SK-N-SH treated with all-trans-retinoic acid at 6 μM for 48 hours (cell line): ENCODE measurements around the gene FAM110A.

Experiments
- ATAC-seq: fragments of 200-7000 bp; cut with Tn5 transposase; 3 replicates; pipeline ENCODE4 v1.9.1; 2020; ENCODE audit warnings: mild to moderate bottlenecking, moderate library complexity
- ARNTL ChIP-seq: fragments of 450-650 bp; formaldehyde crosslinking; IDR thresholded peaks from 2 replicates; pipeline ENCODE4 v1.5.0; 2020; ENCODE audit warnings: low read depth, mild to moderate bottlenecking, moderate library complexity, borderline replicate concordance
- BACH2 ChIP-seq: fragments of 250-450 bp; sonication (Bioruptor Pico); IDR thresholded peaks from 2 replicates; pipeline ENCODE4 v1.9.0; 2021; ENCODE audit warnings: mild to moderate bottlenecking, borderline replicate concordance
- CREB5 ChIP-seq: fragments of 250-450 bp; sonication (Bioruptor Pico); IDR thresholded peaks from 2 replicates; pipeline ENCODE4 v1.5.1; 2020; ENCODE audit warnings: low read depth, mild to moderate bottlenecking, moderate library complexity
- CSDC2 ChIP-seq: fragments of 250-450 bp; sonication (Bioruptor Pico); IDR thresholded peaks from 2 replicates; pipeline ENCODE4 v1.5.0; 2020; ENCODE audit warnings: mild to moderate bottlenecking, moderate library complexity
- CSRNP3 ChIP-seq: fragments of 250-450 bp; sonication (Bioruptor Pico); IDR thresholded peaks from 2 replicates; pipeline ENCODE4 v1.5.1; 2021; ENCODE audit warnings: mild to moderate bottlenecking, moderate library complexity
- ESRRG ChIP-seq: fragments of 250-450 bp; sonication (Bioruptor Pico); IDR thresholded peaks from 2 replicates; pipeline ENCODE4 v1.6.1; 2021; ENCODE audit warnings: mild to moderate bottlenecking
- ISL1 ChIP-seq: fragments of 250-450 bp; sonication (Bioruptor Pico); IDR thresholded peaks from 2 replicates; pipeline ENCODE4 v2.1.2; 2022; ENCODE audit warnings: mild to moderate bottlenecking, moderate library complexity
- OSR1 ChIP-seq: fragments of 250-450 bp; sonication (Bioruptor Pico); IDR thresholded peaks from 2 replicates; pipeline ENCODE4 v1.8.0; 2022; ENCODE audit warnings: moderate library complexity, mild to moderate bottlenecking, inconsistent platforms
- PATZ1 ChIP-seq: fragments of 250-450 bp; sonication (Bioruptor Pico); IDR thresholded peaks from 2 replicates; pipeline ENCODE4 v1.8.0; 2020; ENCODE audit warnings: mild to moderate bottlenecking, moderate library complexity, borderline replicate concordance
- RARB ChIP-seq: fragments of 250-450 bp; sonication (Bioruptor Pico); IDR thresholded peaks from 2 replicates; pipeline ENCODE4 v1.8.0; 2021; ENCODE audit warnings: mild to moderate bottlenecking, moderate library complexity
- TOX ChIP-seq: fragments of 250-450 bp; sonication (Bioruptor Pico); IDR thresholded peaks from 2 replicates; pipeline ENCODE4 v1.8.0; 2021; ENCODE audit warnings: mild to moderate bottlenecking, moderate library complexity, borderline replicate concordance
- ZC3H10 ChIP-seq: fragments of 250-450 bp; sonication (Bioruptor Pico); IDR thresholded peaks from 2 replicates; pipeline ENCODE4 v1.5.1; 2021; ENCODE audit warnings: mild to moderate bottlenecking, moderate library complexity
- ZFP3 ChIP-seq: fragments of 250-450 bp; sonication (Bioruptor Pico); IDR thresholded peaks from 2 replicates; pipeline ENCODE4 v1.5.0; 2020; ENCODE audit warnings: mild to moderate bottlenecking, moderate library complexity
- ZFP30 ChIP-seq: fragments of 450-650 bp; formaldehyde crosslinking; IDR thresholded peaks from 2 replicates; pipeline ENCODE4 v1.5.0; 2022; ENCODE audit warnings: mild to moderate bottlenecking, moderate library complexity
- ZNF565 ChIP-seq: fragments of 450-650 bp; formaldehyde crosslinking; conservative IDR thresholded peaks from 2 replicates; pipeline ENCODE4 v1.5.0; 2020; ENCODE audit warnings: low read depth, mild to moderate bottlenecking, moderate library complexity
- ZNF8 ChIP-seq: fragments of 450-650 bp; formaldehyde crosslinking; IDR thresholded peaks from 2 replicates; pipeline ENCODE4 v1.5.0; 2020; ENCODE audit warnings: mild to moderate bottlenecking, moderate library complexity
- TF ChIP-seq, protein P1 (sequence below): fragments of 250-450 bp; sonication (Bioruptor Pico); IDR thresholded peaks from 2 replicates; pipeline ENCODE4 v1.5.0; 2020; ENCODE audit warnings: mild to moderate bottlenecking, moderate library complexity

Gene FAM110A

GRCh38 chr20:829551-829950 is 4.0 kb upstream of the FAM110A start (continued):
- TF ChIP-seq CREB5 (CRISPR knock-in tag), result no peak
- no peak for TF ChIP-seq RARB (CRISPR knock-in tag)

DNA sequence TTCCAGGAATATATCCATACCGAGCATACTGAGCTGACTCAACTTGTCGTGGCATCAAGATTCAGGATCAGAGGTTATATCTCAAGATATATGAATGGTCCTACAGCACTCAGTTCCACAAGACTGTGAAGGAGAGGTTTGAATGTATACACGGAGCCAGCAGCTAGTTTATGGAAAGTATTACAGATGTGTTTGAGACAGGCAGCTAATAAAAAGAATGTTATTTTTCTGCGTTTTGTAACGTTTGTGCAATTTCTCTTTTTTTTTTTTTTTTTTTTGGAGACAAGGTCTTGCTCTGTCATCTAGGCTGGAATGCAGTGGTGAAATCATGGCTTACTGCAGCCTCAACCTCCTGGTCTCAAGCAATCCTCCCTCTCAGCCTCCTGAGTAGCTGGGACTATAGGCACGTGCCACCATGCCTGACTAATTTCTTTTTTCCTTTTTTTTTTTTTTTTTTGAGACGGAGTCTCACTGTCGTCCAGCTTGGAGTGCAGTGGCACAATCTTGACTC is 3.4 kb upstream of the FAM110A start:
- TF ChIP-seq, protein P1, sequence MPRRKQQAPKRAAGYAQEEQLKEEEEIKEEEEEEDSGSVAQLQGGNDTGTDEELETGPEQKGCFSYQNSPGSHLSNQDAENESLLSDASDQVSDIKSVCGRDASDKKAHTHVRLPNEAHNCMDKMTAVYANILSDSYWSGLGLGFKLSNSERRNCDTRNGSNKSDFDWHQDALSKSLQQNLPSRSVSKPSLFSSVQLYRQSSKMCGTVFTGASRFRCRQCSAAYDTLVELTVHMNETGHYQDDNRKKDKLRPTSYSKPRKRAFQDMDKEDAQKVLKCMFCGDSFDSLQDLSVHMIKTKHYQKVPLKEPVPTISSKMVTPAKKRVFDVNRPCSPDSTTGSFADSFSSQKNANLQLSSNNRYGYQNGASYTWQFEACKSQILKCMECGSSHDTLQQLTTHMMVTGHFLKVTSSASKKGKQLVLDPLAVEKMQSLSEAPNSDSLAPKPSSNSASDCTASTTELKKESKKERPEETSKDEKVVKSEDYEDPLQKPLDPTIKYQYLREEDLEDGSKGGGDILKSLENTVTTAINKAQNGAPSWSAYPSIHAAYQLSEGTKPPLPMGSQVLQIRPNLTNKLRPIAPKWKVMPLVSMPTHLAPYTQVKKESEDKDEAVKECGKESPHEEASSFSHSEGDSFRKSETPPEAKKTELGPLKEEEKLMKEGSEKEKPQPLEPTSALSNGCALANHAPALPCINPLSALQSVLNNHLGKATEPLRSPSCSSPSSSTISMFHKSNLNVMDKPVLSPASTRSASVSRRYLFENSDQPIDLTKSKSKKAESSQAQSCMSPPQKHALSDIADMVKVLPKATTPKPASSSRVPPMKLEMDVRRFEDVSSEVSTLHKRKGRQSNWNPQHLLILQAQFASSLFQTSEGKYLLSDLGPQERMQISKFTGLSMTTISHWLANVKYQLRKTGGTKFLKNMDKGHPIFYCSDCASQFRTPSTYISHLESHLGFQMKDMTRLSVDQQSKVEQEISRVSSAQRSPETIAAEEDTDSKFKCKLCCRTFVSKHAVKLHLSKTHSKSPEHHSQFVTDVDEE (CRISPR knock-in tag), result no peak
- TF ChIP-seq ZFP3 (no peak), OSR1 (CRISPR knock-in tag) (no peak), PATZ1 (CRISPR knock-in tag) (no peak), ZNF565 (no peak), ESRRG (no peak), ZNF8 (CRISPR knock-in tag) (no peak), ISL1 (CRISPR knock-in tag) (no peak), CSRNP3 (no peak), CREB5 (CRISPR knock-in tag) (no peak), ARNTL (CRISPR knock-in tag) (no peak), TOX (CRISPR knock-in tag) (no peak)
- no peak for ATAC-seq

DNA sequence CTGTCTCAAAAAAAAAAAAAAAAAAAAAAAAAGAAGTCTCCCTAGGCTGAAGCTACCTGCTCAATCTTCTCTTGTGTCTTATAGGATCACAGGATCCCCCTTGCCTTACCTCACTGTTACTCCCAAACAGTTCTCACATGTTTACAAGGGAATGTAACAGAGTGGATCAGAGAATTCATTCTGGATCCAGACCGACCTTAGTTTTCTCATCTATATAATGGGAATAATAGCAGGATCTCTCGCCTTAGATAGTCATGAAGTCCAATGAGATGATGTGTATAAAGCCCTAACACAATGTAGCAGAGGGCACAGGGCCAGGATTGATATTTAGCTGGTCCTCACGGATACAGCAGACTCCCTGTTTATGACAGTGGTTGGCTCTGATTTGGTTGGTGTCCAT is 2.3 kb upstream of the FAM110A start:
- TF ChIP-seq CREB5 (CRISPR knock-in tag) (no peak), CSDC2 (CRISPR knock-in tag) (no peak), PATZ1 (CRISPR knock-in tag) (no peak), RARB (CRISPR knock-in tag) (no peak), CSRNP3 (no peak), ZC3H10 (CRISPR knock-in tag) (no peak), BACH2 (CRISPR knock-in tag) (no peak), ZFP30 (CRISPR knock-in tag) (no peak)
- no peak for ATAC-seq
